Measurements from ENCODE around the gene ZCWPW1. TPM values are rescaled to one million over a fixed set of nuclear protein-coding genes. Genes with fewer than 3 reads are reported as not detected.

The ZCWPW1 gene
- total and polyA plus RNA-seq, 2 of the 13 experiments (the other 11 are each of a cell fraction or from before 2014, with no cell fraction given): 2.4 to 2.5 TPM

DNA sequence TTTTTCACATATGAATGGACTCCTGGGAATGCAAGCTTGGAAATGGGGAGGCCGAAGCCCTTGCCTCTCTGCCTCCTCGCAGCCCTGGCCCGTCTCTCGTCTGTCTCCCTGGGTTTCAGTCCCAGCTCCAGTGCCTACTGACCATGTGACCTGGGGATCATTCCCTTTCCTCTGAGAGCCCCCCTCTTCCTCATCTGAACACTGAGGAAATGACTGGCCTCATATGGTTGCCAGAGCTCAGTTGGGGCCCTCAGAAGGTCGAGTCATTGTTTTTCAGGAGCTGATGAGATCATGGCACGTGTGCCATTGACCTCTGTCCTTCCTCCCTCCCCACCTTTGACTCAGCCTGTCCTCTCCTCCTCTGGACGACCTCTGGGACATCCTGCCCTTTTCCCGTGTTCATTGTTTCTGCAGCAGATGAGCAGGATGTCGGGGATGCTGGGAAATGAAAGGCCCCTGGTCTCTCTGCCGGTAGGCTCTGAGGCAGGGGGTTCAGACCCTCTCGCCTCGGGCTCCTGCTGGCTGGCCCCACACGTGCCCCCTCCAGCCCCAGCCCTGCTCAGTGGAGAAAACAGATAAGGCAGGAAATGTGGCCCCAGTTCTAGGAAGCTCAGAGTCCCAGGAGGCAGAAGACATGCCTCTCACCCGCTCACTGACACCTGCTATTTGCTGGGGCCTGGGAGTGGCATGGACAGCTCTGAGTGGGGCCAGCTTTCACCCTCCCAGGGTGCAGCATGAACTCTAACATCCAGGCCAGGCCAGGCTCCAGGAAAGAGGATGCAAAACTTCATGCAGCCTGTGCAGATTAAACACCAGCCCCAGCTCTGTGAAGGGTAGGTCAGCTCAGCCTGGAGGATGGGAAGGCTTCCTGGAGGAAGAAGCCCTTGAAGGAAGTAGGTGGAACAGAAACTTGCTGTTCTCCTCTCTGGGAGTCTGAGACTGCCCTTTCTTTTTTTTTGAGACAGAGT, 16.1 kb upstream of the ZCWPW1 start (continued):
- TF ChIP-seq ZNF10 (CRISPR knock-in tag; IDR thresholded peaks at IDR 0.05; ENCODE audit: borderline replicate concordance, low read depth) (no peak), RXRB (CRISPR knock-in tag; IDR thresholded peaks at IDR 0.05; ENCODE audit: borderline replicate concordance) (peak; percentile 96), ZNF713 (CRISPR knock-in tag; IDR thresholded peaks at IDR 0.05) (no peak), FOXA3 (CRISPR knock-in tag; IDR thresholded peaks at IDR 0.05) (peak; percentile 68), NFKBIZ (CRISPR knock-in tag; IDR thresholded peaks at IDR 0.05) (peak; percentile 86; the same call in 1 of the 2 replicates), TAF1 (CRISPR knock-in tag; IDR thresholded peaks at IDR 0.05) (peak; percentile 67), AHR (CRISPR knock-in tag; IDR thresholded peaks at IDR 0.05) (0 out of 2 replicates have a peak, but pooled peaks have one; percentile 12), ZBTB33 (CRISPR knock-in tag; IDR thresholded peaks at IDR 0.05) (peak; percentile 83), NAIF1 (CRISPR knock-in tag; IDR thresholded peaks at IDR 0.05; ENCODE audit: borderline replicate concordance) (no peak), ZNF720 (CRISPR knock-in tag; IDR thresholded peaks at IDR 0.05) (no peak), ZNF451 (CRISPR knock-in tag; IDR thresholded peaks at IDR 0.05) (0 out of 2 replicates have a peak, but pooled peaks have one; percentile 20), ZBTB1 (CRISPR knock-in tag; IDR thresholded peaks at IDR 0.05; ENCODE audit: borderline replicate concordance) (no peak), TRAFD1 (CRISPR knock-in tag; IDR thresholded peaks at IDR 0.05; ENCODE audit: borderline replicate concordance) (0 out of 2 replicates have a peak, but pooled peaks have one; percentile 73), CC2D1A (CRISPR knock-in tag; IDR thresholded peaks at IDR 0.05) (no peak), SALL2 (CRISPR knock-in tag; IDR thresholded peaks at IDR 0.05) (no peak; the same call in 1 of the 2 replicates), RNF2 (conservative IDR thresholded peaks at IDR 0.05; ENCODE audit: low read depth) (0 out of 2 replicates have a peak, but pooled peaks have one; percentile 73), ZNF614 (CRISPR knock-in tag; IDR thresholded peaks at IDR 0.05; ENCODE audit: borderline replicate concordance) (peak; percentile 46; the same call in 1 of the 2 replicates), GMEB1 (CRISPR knock-in tag; IDR thresholded peaks at IDR 0.05; ENCODE audit: borderline replicate concordance) (peak; percentile 56; the same call in 1 of the 2 replicates), PHF20 (CRISPR knock-in tag; IDR thresholded peaks at IDR 0.05) (peak; percentile 45; the same call in 1 of the 2 replicates)
- TF ChIP-seq, protein P1, sequence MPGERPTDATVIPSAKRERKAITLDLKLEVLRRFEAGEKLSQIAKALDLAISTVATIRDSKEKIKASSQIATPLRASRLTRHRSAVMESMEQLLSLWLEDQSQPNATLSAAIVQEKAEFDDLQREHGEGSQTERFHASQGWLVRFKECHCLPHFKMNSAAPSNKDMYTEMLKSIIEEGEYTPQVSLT (CRISPR knock-in tag; IDR thresholded peaks at IDR 0.05; ENCODE audit: borderline replicate concordance, low read depth): no peak
- TF ChIP-seq, protein P2, sequence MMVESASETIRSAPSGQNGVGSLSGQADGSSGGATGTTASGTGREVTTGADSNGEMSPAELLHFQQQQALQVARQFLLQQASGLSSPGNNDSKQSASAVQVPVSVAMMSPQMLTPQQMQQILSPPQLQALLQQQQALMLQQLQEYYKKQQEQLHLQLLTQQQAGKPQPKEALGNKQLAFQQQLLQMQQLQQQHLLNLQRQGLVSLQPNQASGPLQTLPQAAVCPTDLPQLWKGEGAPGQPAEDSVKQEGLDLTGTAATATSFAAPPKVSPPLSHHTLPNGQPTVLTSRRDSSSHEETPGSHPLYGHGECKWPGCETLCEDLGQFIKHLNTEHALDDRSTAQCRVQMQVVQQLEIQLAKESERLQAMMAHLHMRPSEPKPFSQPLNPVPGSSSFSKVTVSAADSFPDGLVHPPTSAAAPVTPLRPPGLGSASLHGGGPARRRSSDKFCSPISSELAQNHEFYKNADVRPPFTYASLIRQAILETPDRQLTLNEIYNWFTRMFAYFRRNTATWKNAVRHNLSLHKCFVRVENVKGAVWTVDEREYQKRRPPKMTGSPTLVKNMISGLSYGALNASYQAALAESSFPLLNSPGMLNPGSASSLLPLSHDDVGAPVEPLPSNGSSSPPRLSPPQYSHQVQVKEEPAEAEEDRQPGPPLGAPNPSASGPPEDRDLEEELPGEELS (CRISPR knock-in tag; IDR thresholded peaks at IDR 0.05): peak; percentile 81

All from HepG2 (cell line).